Effector memory CD4-positive, alpha-beta T cell (primary cell): Measurements from ENCODE around the gene SIGLEC10.
"Not testable (repeated sequence)": the region's sequence is repeated elsewhere in the genome, so short reads cannot be mapped to it uniquely, and the experiment has no call there.

Experiments
- DNase-seq, 3 donors: peaks; one replicate each; pipeline ENCODE4 v3.0.0-alpha.2; 2020
- H3K27ac ChIP-seq: 2 replicates; pipeline ENCODE4 v1.7.0; 2013; ENCODE audit warnings: mild to moderate bottlenecking, low read length, moderate library complexity; ENCODE audit not compliant: insufficient read depth, poor library complexity, severe bottlenecking
- H3K27me3 ChIP-seq: replicated peaks from 2 replicates; pipeline ENCODE4 v1.7.0; 2013; ENCODE audit warnings: mild to moderate bottlenecking, low read length; ENCODE audit not compliant: insufficient read depth, control insufficient read depth, poor library complexity, severe bottlenecking
- H3K36me3 ChIP-seq: 2 replicates; pipeline ENCODE4 v1.7.0; 2013; ENCODE audit warnings: mild to moderate bottlenecking, low read length, moderate library complexity; ENCODE audit not compliant: control insufficient read depth, insufficient read depth
- H3K4me1 ChIP-seq: 2 replicates; pipeline ENCODE4 v1.7.0; 2013; ENCODE audit warnings: low read length, mild to moderate bottlenecking; ENCODE audit not compliant: control insufficient read depth, insufficient read depth, poor library complexity, severe bottlenecking
- H3K4me3 ChIP-seq: 2 replicates; pipeline ENCODE4 v1.7.0; 2013; ENCODE audit warnings: low read length, low read depth, mild to moderate bottlenecking; ENCODE audit not compliant: insufficient read depth, poor library complexity, severe bottlenecking
- H3K9me3 ChIP-seq: 2 replicates; pipeline ENCODE4 v1.7.0; 2013; ENCODE audit warnings: mild to moderate bottlenecking, low read length, moderate library complexity; ENCODE audit not compliant: control insufficient read depth

The SIGLEC10 gene

GRCh38 chr19:51458051-51458645 is 40.7 kb upstream of the SIGLEC10 start, which contains the start of gene SIGLEC8:
Gene SIGLEC8, minus strand, starts transcription at chr19:51458454. Its CDS starts 67 bp downstream, at chr19:51458387.
- Histone ChIP-seq H3K4me1 (no peaks in the 10 kb centered on the region), H3K27ac (no peak within 1 kb of the TSS), H3K36me3 (no peaks in the 10 kb centered on the region), H3K9me3 (no peaks in the 10 kb centered on the region), H3K27me3 (peaks cover 10% of the 10 kb centered on the region), H3K4me3 (no peak within 1 kb of the TSS)
- no peak for DNase-seq

DNA sequence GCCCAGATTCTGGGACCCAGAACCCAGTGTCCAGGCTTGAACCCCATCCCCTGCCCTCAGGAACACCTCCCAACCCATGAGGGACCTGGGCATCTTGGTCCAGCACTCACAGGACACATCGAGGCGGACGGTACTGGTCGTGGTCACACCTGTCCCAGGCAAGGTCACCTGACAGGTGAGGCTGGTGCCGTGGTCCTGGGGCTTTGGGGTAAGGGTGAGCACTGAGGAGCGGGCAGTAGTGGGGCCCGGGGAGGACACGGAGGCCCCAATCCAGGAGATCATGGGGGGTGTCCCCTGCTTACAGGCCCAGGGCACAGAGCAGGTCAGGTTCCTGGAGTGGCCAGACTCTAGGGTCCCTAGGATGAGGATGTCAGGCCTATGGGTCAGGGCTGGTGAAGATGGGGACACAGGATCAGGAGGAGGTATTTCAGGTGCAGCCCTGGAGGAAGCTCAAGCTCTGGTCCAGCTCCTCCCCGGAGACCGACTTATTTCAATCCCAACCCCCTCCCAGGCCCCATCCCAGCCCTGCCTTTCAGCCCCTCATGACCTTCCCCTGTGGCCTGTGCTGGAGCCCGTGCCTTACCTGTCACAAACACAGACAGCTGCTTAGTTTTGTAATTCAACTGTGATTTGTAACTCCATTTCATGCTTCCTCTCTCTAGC is 40.0 kb upstream of the SIGLEC10 start:
- Histone ChIP-seq H3K9me3 (no peaks in the 10 kb centered on the region), H3K36me3 (no peaks in the 10 kb centered on the region), H3K27me3 (peaks cover 6% of the 10 kb centered on the region), H3K4me1 (no peaks in the 10 kb centered on the region), H3K27ac (no peak overlapping the region), H3K4me3 (no peak overlapping the region)
- no peak for DNase-seq

DNA sequence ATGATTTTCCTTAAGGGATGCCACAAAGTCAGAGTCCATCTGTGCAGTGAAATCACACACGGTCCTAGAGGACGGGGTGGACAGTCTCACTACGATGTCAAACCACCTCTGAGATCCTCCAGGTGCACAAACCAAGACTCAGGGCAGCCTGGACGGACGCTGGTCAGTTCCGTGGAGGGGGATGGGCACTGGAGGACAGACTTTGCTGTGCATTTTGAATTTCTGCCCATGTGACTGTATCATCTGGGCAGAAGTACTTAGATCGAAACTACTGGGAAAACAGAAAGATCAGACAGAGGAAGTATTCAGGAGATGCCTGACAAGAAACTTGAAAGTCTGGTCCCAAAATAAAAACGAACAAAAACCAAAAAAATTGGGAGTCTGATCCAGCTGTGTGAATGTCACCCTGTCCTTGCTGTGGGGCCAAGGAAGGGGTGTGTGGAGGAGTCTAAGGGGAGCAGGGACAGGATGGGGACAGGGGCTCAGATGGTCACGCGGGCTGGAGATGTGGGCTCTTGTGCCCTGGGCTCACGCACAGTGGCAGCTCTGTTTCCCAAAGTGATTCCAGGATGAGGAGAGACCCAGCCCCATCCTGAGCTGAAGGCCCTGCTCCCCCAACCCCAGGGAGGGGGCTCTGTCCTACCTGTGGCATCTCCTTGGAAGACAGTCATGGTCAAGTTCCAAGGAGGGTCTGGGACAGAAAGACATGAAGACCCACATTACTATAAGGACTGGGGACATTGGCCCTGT is 39.3 kb upstream of the SIGLEC10 start:
- DNase-seq = no peak
- no peak overlapping the region for H3K27ac ChIP-seq
- no peaks in the 10 kb centered on the region for H3K4me1 ChIP-seq
- no peaks in the 10 kb centered on the region for H3K27me3 ChIP-seq
- no peaks in the 10 kb centered on the region for H3K9me3 ChIP-seq
- H3K36me3 ChIP-seq = no peaks in the 10 kb centered on the region
- H3K4me3 ChIP-seq = no peak overlapping the region

GRCh38 chr19:51450730-51451307 is 33.4 kb upstream of the SIGLEC10 start:
- Histone ChIP-seq H3K36me3 (no peaks in the 10 kb centered on the region), H3K9me3 (no peaks in the 10 kb centered on the region), H3K27ac (no peak overlapping the region), H3K27me3 (no peaks in the 10 kb centered on the region), H3K4me1 (peaks cover 4% of the 10 kb centered on the region), H3K4me3 (no peak overlapping the region)
- no peak for DNase-seq

DNA sequence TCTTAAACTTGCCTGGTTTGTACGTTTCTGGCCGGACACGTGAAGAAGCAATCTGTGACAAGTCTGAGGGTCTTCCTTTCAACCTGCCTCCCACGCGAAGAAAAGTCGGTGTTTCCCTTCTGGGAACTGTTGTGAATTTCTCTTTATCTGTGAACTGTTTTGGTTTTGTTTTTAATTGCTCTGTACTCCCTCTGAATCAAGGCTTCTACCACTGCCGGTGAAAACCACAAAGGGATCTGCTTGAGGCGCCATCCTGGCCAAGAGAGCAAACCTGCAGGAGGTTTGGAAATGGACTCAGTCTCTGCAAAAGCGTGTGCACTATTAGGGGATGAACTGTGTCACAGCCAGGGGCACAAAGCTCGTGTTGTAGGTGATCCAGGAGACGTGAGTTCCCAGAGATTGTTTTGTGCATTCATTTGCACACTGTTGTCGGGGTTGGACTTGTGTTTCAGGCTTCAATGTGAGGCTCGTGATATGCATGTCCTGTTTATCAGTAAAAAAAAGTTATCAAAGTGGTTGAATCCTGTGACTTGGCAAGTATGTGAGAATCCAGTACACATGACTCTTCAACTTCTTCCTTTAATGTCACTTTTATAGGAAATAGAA is 31.1 kb upstream of the SIGLEC10 start:
- H3K4me1 ChIP-seq = peaks cover 4% of the 10 kb centered on the region
- H3K36me3 ChIP-seq = no peaks in the 10 kb centered on the region
- H3K27me3 ChIP-seq = no peaks in the 10 kb centered on the region
- no peak overlapping the region for H3K27ac ChIP-seq
- H3K9me3 ChIP-seq = no peaks in the 10 kb centered on the region
- H3K4me3 ChIP-seq = no peak overlapping the region
- DNase-seq = no peak

DNA sequence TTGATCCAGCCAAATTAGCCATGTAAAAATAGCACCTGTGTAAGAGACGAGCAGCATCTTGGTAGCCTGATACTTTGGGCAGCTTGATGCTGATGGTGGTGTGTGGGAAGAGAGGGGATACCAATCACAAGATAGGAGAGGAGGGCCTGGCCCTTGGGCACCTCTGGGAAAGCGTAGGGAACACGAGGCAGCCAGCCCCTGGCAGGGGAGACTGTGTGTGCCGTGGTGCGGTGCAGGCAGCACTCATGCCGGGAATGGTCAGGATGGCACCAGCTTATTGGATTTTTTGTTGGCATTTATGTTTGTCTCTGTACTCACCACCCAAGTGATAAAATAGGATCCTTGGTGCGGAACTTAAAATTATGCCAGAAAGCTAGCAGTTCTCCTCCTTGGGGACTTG is 30.6 kb upstream of the SIGLEC10 start:
- no peak for DNase-seq
- Histone ChIP-seq H3K27ac (no peak overlapping the region), H3K36me3 (no peaks in the 10 kb centered on the region), H3K4me1 (peaks cover 4% of the 10 kb centered on the region), H3K27me3 (no peaks in the 10 kb centered on the region), H3K4me3 (no peak overlapping the region), H3K9me3 (no peaks in the 10 kb centered on the region)

GRCh38 chr19:51447510-51447909 is 30.1 kb upstream of the SIGLEC10 start:
- H3K36me3 ChIP-seq, H3K4me1 ChIP-seq, H3K27ac ChIP-seq, H3K4me3 ChIP-seq, H3K27me3 ChIP-seq, H3K9me3 ChIP-seq, DNase-seq: not testable (repeated sequence)

DNA sequence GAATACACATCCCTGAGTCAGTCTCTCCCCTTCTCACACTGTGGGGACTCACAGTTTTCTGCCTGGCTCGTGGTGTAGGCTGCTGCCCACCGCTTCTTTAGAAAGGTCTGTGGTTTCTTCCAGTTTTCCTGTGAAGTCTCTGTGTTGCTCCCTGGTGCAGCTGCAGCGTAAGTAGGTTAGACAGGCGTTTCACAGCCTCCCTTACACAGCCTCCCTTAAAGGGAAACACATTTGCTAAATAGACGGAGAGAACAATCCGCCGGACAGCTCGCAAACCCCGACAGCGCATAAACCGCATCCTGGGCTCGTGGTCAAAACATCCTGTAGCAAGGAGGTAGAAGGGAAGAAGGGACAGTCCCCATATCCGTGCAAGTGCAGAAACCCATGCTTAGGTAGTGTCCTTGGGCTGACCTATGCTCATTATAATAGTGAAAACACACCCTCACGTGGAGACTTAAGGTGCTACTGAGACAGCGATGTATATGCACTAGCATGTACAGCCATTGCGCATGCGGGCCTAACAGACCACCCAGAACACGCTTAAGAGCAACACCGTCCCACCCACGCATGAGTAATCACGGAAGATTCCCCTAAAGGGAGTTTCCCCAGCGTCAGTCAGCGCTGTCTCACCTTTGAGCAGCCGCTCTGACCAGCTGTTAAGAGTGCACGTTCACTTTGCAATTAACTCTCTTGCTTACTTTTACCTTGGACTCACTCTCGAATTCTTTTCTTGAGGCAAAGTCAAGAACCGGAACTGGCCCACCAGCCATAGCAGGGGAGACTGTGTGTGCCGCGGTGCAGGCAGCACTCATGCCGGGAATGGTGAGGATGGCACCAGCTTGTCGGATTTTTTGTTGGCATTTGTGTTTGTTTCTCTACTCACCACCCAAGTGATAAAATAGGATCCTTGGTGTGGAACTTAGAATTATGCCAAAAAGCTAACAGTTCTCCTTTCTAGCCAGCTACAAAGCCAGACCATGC is 24.3 kb upstream of the SIGLEC10 start:
- Histone ChIP-seq H3K4me3 (peak overlapping the region; percentile 35), H3K27me3 (no peaks in the 10 kb centered on the region), H3K27ac (peak overlapping the region; percentile 56), H3K36me3 (no peaks in the 10 kb centered on the region), H3K9me3 (no peaks in the 10 kb centered on the region), H3K4me1 (peaks cover 20% of the 10 kb centered on the region)
- DNase-seq = peak; percentile 73 to 76 (median 74)

- H3K27ac ChIP-seq = peak overlapping the region; percentile 47
- peaks cover 20% of the 10 kb centered on the region for H3K4me1 ChIP-seq
- peak overlapping the region; percentile 35 for H3K4me3 ChIP-seq
- H3K9me3 ChIP-seq = no peaks in the 10 kb centered on the region
- no peaks in the 10 kb centered on the region for H3K36me3 ChIP-seq
- peak in 1 of 3 donors; percentile 31 for DNase-seq
- H3K27me3 ChIP-seq = no peaks in the 10 kb centered on the region
These were observed 23.5 kb upstream of the SIGLEC10 start for GRCh38 chr19:51440846-51441409.
